Measurements from ENCODE around the gene TNFRSF4.

TNFRSF4 gene

GRCh38 chr1:1166642-1167397 lies 47.1 kb downstream of the TNFRSF4 start:
- no peak for DNase-seq

GRCh38 chr1:1165900-1166421 lies 48.0 kb downstream of the TNFRSF4 start:
- DNase-seq, result no peak

- no peak for DNase-seq
Observed at GRCh38 chr1:1165485-1165884, 48.5 kb downstream of the TNFRSF4 start.

GRCh38 chr1:1164701-1165451 lies 49.1 kb downstream of the TNFRSF4 start:
- DNase-seq, result no peak

- DNase-seq, result no peak
Observed at GRCh38 chr1:1164361-1164700, 49.6 kb downstream of the TNFRSF4 start.

- DNase-seq, result no peak
Observed at GRCh38 chr1:1163538-1164070, 50.3 kb downstream of the TNFRSF4 start.

GRCh38 chr1:1162597-1163537 lies 51.1 kb downstream of the TNFRSF4 start:
- no peak for DNase-seq

GRCh38 chr1:1161683-1162079 lies 52.3 kb downstream of the TNFRSF4 start:
- no peak for DNase-seq

All from HCEC 1CT (cell line).